Activated T-cell treated with anti-CD3 and anti-CD28 coated beads, Interleukin-2, amount 50 U/mL, for 48 hours (primary cell): ENCODE data around the gene ZRANB1.

Source experiments
- DNase-seq, 2 experiments: peaks; one replicate each; pipeline ENCODE4 v3.0.0-alpha.2; 2020

The ZRANB1 gene

GRCh38 chr10:124996127-124996853 is 54.4 kb downstream of the ZRANB1 start:
- DNase-seq: peak; percentile 11 to 14

- DNase-seq: peak in 1 of 2 experiments; percentile 13
Measured at GRCh38 chr10:124996854-124997215, 54.9 kb downstream of the ZRANB1 start.

GRCh38 chr10:124997306-124997705 is 55.4 kb downstream of the ZRANB1 start:
- peak in 1 of 2 experiments; percentile 12 for DNase-seq

- peak in 1 of 2 experiments; percentile 13 for DNase-seq
Measured at GRCh38 chr10:124997771-124998623, 56.1 kb downstream of the ZRANB1 start.

- no peak for DNase-seq
Measured at GRCh38 chr10:124998624-124999291, 56.8 kb downstream of the ZRANB1 start.

- peak in 1 of 2 experiments; percentile 15 for DNase-seq
Measured at GRCh38 chr10:124999433-125000365, 57.8 kb downstream of the ZRANB1 start.

- peak in 1 of 2 experiments; percentile 15 for DNase-seq
Measured at GRCh38 chr10:125000366-125001312, 58.7 kb downstream of the ZRANB1 start.

- DNase-seq: peak in 1 of 2 experiments; percentile 10
Measured at GRCh38 chr10:125001313-125002046, 59.6 kb downstream of the ZRANB1 start.

GRCh38 chr10:125002047-125002422 is 60.1 kb downstream of the ZRANB1 start:
- DNase-seq: peak in 1 of 2 experiments; percentile 12

- DNase-seq: peak in 1 of 2 experiments; percentile 12
Measured at GRCh38 chr10:125002423-125003145, 60.7 kb downstream of the ZRANB1 start.

GRCh38 chr10:125003146-125003900 is 61.4 kb downstream of the ZRANB1 start:
- peak in 1 of 2 experiments; percentile 5 for DNase-seq

GRCh38 chr10:125003901-125004467 is 62.1 kb downstream of the ZRANB1 start:
- DNase-seq: peak in 1 of 2 experiments; percentile 9

- no peak for DNase-seq
Measured at GRCh38 chr10:125004571-125005311, 62.8 kb downstream of the ZRANB1 start.

GRCh38 chr10:125005312-125006187 is 63.6 kb downstream of the ZRANB1 start:
- no peak for DNase-seq

GRCh38 chr10:125006188-125006680 is 64.3 kb downstream of the ZRANB1 start:
- no peak for DNase-seq

- DNase-seq: no peak
Measured at GRCh38 chr10:125006921-125007426, 65.1 kb downstream of the ZRANB1 start.
